ENCODE measurements around the gene PBXIP1. TPM values are rescaled to one million over a fixed set of nuclear protein-coding genes. Genes with fewer than 3 reads are reported as not detected.

The PBXIP1 gene
- total and polyA plus RNA-seq, 2 experiments from 2014 or later = 26.4 to 70.4 TPM

DNA sequence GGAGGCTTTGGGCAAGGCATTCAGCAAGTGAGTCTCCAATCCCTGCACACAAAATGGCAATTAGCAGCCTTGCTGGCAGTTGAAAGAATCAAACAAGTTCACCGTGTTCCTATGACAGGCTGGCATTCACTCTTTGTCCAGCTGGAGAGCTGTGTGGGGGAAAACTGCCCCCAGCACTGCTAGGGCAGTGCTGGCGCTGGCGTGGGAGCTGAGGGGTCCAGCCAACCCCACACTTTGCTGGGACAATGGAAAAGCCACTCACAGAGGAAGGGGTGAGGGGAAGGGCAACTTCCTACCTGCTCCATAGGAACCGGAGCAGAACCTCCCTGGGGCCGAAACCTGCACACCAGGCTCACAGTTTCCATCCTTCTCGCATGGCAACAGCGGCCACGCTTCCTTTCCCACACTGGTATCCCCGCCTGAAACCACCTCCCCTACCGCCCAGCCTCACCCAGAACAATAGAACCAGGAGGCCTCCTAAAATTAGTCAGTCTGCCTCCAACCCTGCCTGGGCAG, 59.1 kb downstream of the PBXIP1 start:
- H3K4me3 ChIP-seq = no peak overlapping the region
- in situ Hi-C loops (cut with MboI) = loop anchor here (25.0 kb wide), 1 partner anchor 235 kb away; no protein-coding TSS in a partner anchor
- H3K9me2 ChIP-seq (ENCODE audit: insufficient read depth) = no peaks in the 10 kb centered on the region
- no peaks in the 10 kb centered on the region for H3K4me1 ChIP-seq (ENCODE audit: insufficient read depth)
- peaks cover 27% of the 10 kb centered on the region for H3K27me3 ChIP-seq (replicated peaks; ENCODE audit: insufficient read depth)
- H3F3A ChIP-seq (ENCODE audit: insufficient read depth) = no peaks in the 10 kb centered on the region
- no peaks in the 10 kb centered on the region for H3K79me2 ChIP-seq (ENCODE audit: insufficient read depth)
- 71 to 77% methylated on average over 7 to 10 of the region's 10 CpGs for WGBS, 2 experiments (ENCODE audit: low coverage in 1 of 2, low lambda C conversion rate in 2 of 2, missing lambda C conversion rate in 2 of 2)
- no peak for DNase-seq
- H4K20me1 ChIP-seq (ENCODE audit: insufficient read depth) = no peaks in the 10 kb centered on the region
- H3K36me3 ChIP-seq (ENCODE audit: low read depth) = no peaks in the 10 kb centered on the region
- no peak overlapping the region for H3K4me2 ChIP-seq (ENCODE audit: unreplicated experiment)
- no peaks in the 10 kb centered on the region for H3K9me3 ChIP-seq (ENCODE audit: low read depth)
- H3K9ac ChIP-seq = no peak overlapping the region
- no peak overlapping the region for H3K27ac ChIP-seq
- H2AFZ ChIP-seq = no peak overlapping the region
- TF ChIP-seq EZH2 (IDR thresholded peaks at IDR 0.05; ENCODE audit: insufficient read depth, poor library complexity, severe bottlenecking) = no peak
- TF ChIP-seq EZH2phosphoT487 (IDR thresholded peaks at IDR 0.05; ENCODE audit: insufficient read depth, low read depth) = no peak

DNA sequence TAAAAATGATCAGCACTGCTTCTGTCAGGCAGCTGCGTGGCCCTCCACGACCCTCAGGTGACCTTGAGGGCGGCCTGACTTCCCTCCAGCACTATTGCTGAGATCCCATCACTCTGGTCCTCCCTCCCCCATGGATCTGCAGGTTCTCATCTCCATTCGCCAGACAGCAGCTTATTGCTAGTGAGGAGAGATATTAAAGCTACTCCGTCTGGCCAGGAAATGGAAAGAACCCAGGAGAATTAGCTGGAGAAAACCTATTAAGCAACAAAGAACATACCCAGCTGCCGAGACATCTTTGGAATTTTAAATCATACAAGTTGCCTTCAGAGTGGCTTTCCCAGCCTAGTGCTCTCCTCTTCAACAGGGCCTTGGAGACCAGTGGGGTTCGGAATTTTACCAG, 60.1 kb downstream of the PBXIP1 start:
- no peak overlapping the region for H3K4me3 ChIP-seq
- no peaks in the 10 kb centered on the region for H3K4me1 ChIP-seq (ENCODE audit: insufficient read depth)
- TF ChIP-seq EZH2phosphoT487 (IDR thresholded peaks at IDR 0.05; ENCODE audit: insufficient read depth, low read depth) (no peak), EZH2 (IDR thresholded peaks at IDR 0.05; ENCODE audit: insufficient read depth, poor library complexity, severe bottlenecking) (no peak)
- no peak overlapping the region for H2AFZ ChIP-seq
- H3K9me3 ChIP-seq (ENCODE audit: low read depth) = no peaks in the 10 kb centered on the region
- H3K9me2 ChIP-seq (ENCODE audit: insufficient read depth) = no peaks in the 10 kb centered on the region
- H3K79me2 ChIP-seq (ENCODE audit: insufficient read depth) = no peaks in the 10 kb centered on the region
- no peak overlapping the region for H3K4me2 ChIP-seq (ENCODE audit: unreplicated experiment)
- 51 to 53% methylated on average over 7 of the region's 7 CpGs for WGBS, 2 experiments (ENCODE audit: low coverage in 1 of 2, low lambda C conversion rate in 2 of 2, missing lambda C conversion rate in 2 of 2)
- peaks cover 32% of the 10 kb centered on the region for H3K27me3 ChIP-seq (replicated peaks; ENCODE audit: insufficient read depth)
- in situ Hi-C loops (cut with MboI) = loop anchor here (25.0 kb wide), 1 partner anchor 233 kb away; no protein-coding TSS in a partner anchor
- no peak overlapping the region for H3K9ac ChIP-seq
- H3F3A ChIP-seq (ENCODE audit: insufficient read depth) = no peaks in the 10 kb centered on the region
- no peaks in the 10 kb centered on the region for H3K36me3 ChIP-seq (ENCODE audit: low read depth)
- H4K20me1 ChIP-seq (ENCODE audit: insufficient read depth) = no peaks in the 10 kb centered on the region
- no peak overlapping the region for H3K27ac ChIP-seq
- DNase-seq = no peak

Small RNAs within 50 kb of the gene (microRNA-seq; reads per million reads assigned to microRNA genes)
- not detected for gene MIR4258 (ENCODE audit: borderline number of aligned reads)

Small RNAs within 50 kb of the gene (small RNA-seq; reads per million reads assigned to genes)
- gene MIR4258 (ENCODE audit: low read depth, low replicate concordance) (not detected), gene RF00017 (ENCODE audit: low read depth, low replicate concordance) (not detected)

Other genes starting within 250 kb of the PBXIP1 start
- not detected in 2 replicates for gene KCNN3, start 85.8 kb downstream of the PBXIP1 start, total RNA-seq (2014; rRNA removed; shearing (Covaris generic))
- not detected in 2 replicates for gene KCNN3, start 85.8 kb downstream of the PBXIP1 start, polyA plus RNA-seq (2016; fragmentation: Nextera tagmentation; extraction: Ambion mirVana)
- gene PMVK, start 19.4 kb downstream of the PBXIP1 start, total RNA-seq (2014; rRNA removed; shearing (Covaris generic)) = 2.1 and 6.4 TPM in 2 replicates
- 36.6 and 40.2 TPM in 2 replicates for gene PMVK, start 19.4 kb downstream of the PBXIP1 start, polyA plus RNA-seq (2016; fragmentation: Nextera tagmentation; extraction: Ambion mirVana)
- gene PYGO2, start 5.7 kb upstream of the PBXIP1 start, total RNA-seq (2014; rRNA removed; shearing (Covaris generic)) = 13.2 and 14.9 TPM in 2 replicates
- gene PYGO2, start 5.7 kb upstream of the PBXIP1 start, polyA plus RNA-seq (2016; fragmentation: Nextera tagmentation; extraction: Ambion mirVana) = 14.7 and 15.4 TPM in 2 replicates
- 295 and 319 TPM in 2 replicates for gene SHC1, start 14.6 kb upstream of the PBXIP1 start, total RNA-seq (2014; rRNA removed; shearing (Covaris generic))
- gene SHC1, start 14.6 kb upstream of the PBXIP1 start, polyA plus RNA-seq (2016; fragmentation: Nextera tagmentation; extraction: Ambion mirVana) = 275 and 278 TPM in 2 replicates
- gene CKS1B, start 18.6 kb upstream of the PBXIP1 start, total RNA-seq (2014; rRNA removed; shearing (Covaris generic)) = 45.6 and 50.3 TPM in 2 replicates
- gene CKS1B, start 18.6 kb upstream of the PBXIP1 start, polyA plus RNA-seq (2016; fragmentation: Nextera tagmentation; extraction: Ambion mirVana) = 113 and 119 TPM in 2 replicates
- gene FLAD1, start 27.2 kb upstream of the PBXIP1 start, total RNA-seq (2014; rRNA removed; shearing (Covaris generic)) = 15.6 and 21.3 TPM in 2 replicates
- 26.4 and 30.2 TPM in 2 replicates for gene FLAD1, start 27.2 kb upstream of the PBXIP1 start, polyA plus RNA-seq (2016; fragmentation: Nextera tagmentation; extraction: Ambion mirVana)
- gene LENEP, start 37.5 kb upstream of the PBXIP1 start, total RNA-seq (2014; rRNA removed; shearing (Covaris generic)) = not detected in 2 replicates
- gene LENEP, start 37.5 kb upstream of the PBXIP1 start, polyA plus RNA-seq (2016; fragmentation: Nextera tagmentation; extraction: Ambion mirVana) = not detected in 2 replicates
- gene ZBTB7B, start 46.7 kb upstream of the PBXIP1 start, total RNA-seq (2014; rRNA removed; shearing (Covaris generic)) = 16.8 and 27.0 TPM in 2 replicates
- 2.3 and 2.9 TPM in 2 replicates for gene ZBTB7B, start 46.7 kb upstream of the PBXIP1 start, polyA plus RNA-seq (2016; fragmentation: Nextera tagmentation; extraction: Ambion mirVana)
- not detected in 2 replicates for gene DCST2, start 77.7 kb upstream of the PBXIP1 start, total RNA-seq (2014; rRNA removed; shearing (Covaris generic))
- 0.14 and 0.16 TPM in 2 replicates for gene DCST2, start 77.7 kb upstream of the PBXIP1 start, polyA plus RNA-seq (2016; fragmentation: Nextera tagmentation; extraction: Ambion mirVana)
- gene DCST1, start 77.7 kb upstream of the PBXIP1 start, total RNA-seq (2014; rRNA removed; shearing (Covaris generic)) = not detected in 2 replicates
- not detected in 2 replicates for gene DCST1, start 77.7 kb upstream of the PBXIP1 start, polyA plus RNA-seq (2016; fragmentation: Nextera tagmentation; extraction: Ambion mirVana)
- 85.6 and 109 TPM in 2 replicates for gene ADAM15, start 95.2 kb upstream of the PBXIP1 start, total RNA-seq (2014; rRNA removed; shearing (Covaris generic))
- gene ADAM15, start 95.2 kb upstream of the PBXIP1 start, polyA plus RNA-seq (2016; fragmentation: Nextera tagmentation; extraction: Ambion mirVana) = 73.0 and 80.4 TPM in 2 replicates
- 2.4 and 5.5 TPM in 2 replicates for gene EFNA4, start 107.6 kb upstream of the PBXIP1 start, total RNA-seq (2014; rRNA removed; shearing (Covaris generic))
- gene EFNA4, start 107.6 kb upstream of the PBXIP1 start, polyA plus RNA-seq (2016; fragmentation: Nextera tagmentation; extraction: Ambion mirVana) = 4.4 and 4.6 TPM in 2 replicates
- gene EFNA3, start 122.7 kb upstream of the PBXIP1 start, total RNA-seq (2014; rRNA removed; shearing (Covaris generic)) = 1.4 and 3.0 TPM in 2 replicates
- gene EFNA3, start 122.7 kb upstream of the PBXIP1 start, polyA plus RNA-seq (2016; fragmentation: Nextera tagmentation; extraction: Ambion mirVana) = 2.5 and 2.7 TPM in 2 replicates
- gene EFNA1, start 171.8 kb upstream of the PBXIP1 start, total RNA-seq (2014; rRNA removed; shearing (Covaris generic)) = not detected in 2 replicates
- gene EFNA1, start 171.8 kb upstream of the PBXIP1 start, polyA plus RNA-seq (2016; fragmentation: Nextera tagmentation; extraction: Ambion mirVana) = not detected in 2 replicates
- gene SLC50A1, start 179.8 kb upstream of the PBXIP1 start, total RNA-seq (2014; rRNA removed; shearing (Covaris generic)) = 33.4 and 34.1 TPM in 2 replicates
- 55.1 and 58.3 TPM in 2 replicates for gene SLC50A1, start 179.8 kb upstream of the PBXIP1 start, polyA plus RNA-seq (2016; fragmentation: Nextera tagmentation; extraction: Ambion mirVana)
- 21.8 and 50.7 TPM in 2 replicates for gene DPM3, start 184.4 kb upstream of the PBXIP1 start, total RNA-seq (2014; rRNA removed; shearing (Covaris generic))
- gene DPM3, start 184.4 kb upstream of the PBXIP1 start, polyA plus RNA-seq (2016; fragmentation: Nextera tagmentation; extraction: Ambion mirVana) = 75.3 and 82.3 TPM in 2 replicates
- gene KRTCAP2, start 217.2 kb upstream of the PBXIP1 start, total RNA-seq (2014; rRNA removed; shearing (Covaris generic)) = 92.7 and 189 TPM in 2 replicates
- 480 and 484 TPM in 2 replicates for gene KRTCAP2, start 217.2 kb upstream of the PBXIP1 start, polyA plus RNA-seq (2016; fragmentation: Nextera tagmentation; extraction: Ambion mirVana)
- 3.4 TPM in 2 replicates for gene TRIM46, start 217.8 kb upstream of the PBXIP1 start, total RNA-seq (2014; rRNA removed; shearing (Covaris generic))
- gene TRIM46, start 217.8 kb upstream of the PBXIP1 start, polyA plus RNA-seq (2016; fragmentation: Nextera tagmentation; extraction: Ambion mirVana) = 1.6 and 2.1 TPM in 2 replicates

Data from GM23248 (cell line).